ENCODE results near the gene LYAR.

Gene LYAR

DNA sequence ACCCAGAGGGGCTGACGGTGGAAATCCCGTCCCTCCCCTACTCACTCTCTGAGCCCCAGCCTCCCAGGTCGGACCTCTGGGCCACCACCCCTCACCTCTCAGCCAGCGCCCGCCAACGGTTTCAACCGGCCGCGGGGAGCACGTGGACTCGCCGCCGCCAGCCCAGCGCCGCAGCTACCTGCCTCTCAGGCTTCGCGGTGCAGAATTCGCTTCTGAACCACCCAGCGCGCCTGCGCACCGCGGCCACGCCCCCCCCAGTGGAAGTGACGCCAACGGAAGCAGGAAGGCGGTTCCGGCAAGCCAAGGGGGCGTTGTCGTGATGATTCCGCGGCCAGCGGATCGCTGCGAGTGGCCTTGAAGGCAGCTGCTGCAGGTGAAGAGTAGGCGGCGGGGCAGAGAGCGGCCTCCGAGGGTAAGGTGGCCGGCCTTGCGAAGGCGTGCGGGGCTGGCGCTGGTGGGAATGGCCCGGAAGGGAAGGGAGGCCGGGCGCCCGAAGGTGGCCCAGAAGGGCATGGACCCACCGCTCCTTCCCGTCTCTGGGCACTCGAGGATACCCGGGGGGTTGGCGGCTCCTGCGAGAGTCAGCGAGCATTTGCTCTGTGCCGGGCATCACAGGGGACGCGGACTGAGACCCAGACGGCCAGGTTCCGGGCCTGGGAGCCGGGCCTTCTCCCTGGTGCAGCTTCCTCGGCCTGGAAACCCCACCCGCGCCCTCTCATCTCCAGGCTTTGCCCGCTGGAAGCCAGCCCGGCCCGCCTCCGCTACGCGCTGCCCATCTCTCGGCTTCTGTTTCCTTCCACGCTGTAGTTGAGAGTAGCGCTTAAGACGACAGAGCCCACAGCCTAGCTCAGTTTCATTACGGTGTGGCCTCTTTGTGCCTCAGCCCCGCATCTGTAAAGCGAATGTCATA, at the start of gene LYAR, which contains the start of gene ZBTB49:
TSS of gene LYAR (minus strand) at position 214 of the 910 bp plus-strand sequence. CDS start 6,412 bp downstream, outside the sequence.
TSS of gene ZBTB49 (plus strand) at position 311 of the 910 bp plus-strand sequence. CDS start 9,695 bp downstream, outside the sequence.
- peak; percentile 89 to 94 (median 92) for DNase-seq (ENCODE audit: low read depth in 4 of 4, low spot score in 1 of 4)

DNA sequence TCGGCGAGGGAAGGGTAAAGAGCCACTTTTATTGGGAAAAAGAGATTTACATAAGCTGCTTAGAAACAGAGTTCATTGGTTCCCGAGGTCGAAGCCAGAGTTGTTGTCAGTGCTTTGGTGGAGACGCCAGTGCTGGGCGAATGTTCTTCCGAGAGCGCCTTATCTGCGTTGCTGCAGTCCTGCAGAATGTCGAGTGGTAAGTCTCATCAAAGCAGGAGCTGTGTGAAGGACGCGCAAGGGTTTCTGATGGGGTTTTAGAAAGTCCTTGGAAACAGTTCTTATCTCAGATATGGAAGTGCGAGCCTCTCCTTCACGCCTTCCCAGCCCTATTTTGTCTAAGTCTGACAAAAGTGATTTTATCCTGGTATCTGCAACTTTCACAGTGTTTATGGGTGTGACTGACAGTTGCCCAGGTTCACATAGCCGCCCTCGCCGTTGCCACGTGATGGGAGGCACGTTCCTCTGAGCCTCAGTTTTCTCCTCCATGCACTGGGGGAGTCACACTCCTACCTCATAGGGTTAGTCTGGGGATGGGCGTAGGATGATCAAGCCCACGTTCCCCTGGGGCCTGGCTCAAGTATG, 49.6 kb upstream of the LYAR start:
- no peak for DNase-seq (ENCODE audit: low read depth in 4 of 4, low spot score in 1 of 4)

- DNase-seq (ENCODE audit: low read depth in 4 of 4, low spot score in 1 of 4) = no peak
Observed at GRCh38 chr4:4338210-4339001, 48.5 kb upstream of the LYAR start.

DNA sequence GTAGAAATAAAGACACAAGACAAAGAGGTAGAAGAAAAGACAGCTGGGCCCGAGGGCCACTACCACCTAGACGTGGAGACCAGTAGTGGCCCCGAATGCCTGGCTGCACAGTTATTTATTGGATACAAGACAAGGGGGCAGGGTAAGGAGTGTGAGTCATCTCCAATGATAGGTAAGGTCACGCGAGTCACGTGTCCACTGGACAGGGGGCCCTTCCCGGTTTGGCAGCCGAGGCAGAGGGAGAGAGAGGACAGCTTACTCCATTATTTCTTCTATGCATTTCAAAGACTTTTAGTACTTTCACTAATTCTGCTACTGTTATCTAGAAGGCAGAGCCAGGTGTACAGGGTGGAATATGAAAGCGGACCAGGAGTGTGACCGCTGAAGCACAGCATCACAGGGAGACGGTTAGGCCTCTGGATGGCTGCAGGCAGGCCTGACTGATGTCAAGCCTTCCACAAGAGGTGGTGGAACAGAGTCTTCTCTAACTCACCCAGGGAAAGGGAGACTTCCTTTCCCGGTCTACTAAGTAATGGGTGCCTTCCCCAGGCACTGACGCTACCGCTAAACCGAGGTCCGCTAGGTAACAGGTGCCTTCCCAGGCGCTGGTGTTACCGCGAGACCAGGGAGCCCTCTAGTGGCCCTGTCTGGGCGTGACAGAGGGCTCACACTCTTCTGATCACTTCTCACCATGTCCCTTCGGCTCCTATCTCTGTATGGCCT, 45.0 kb upstream of the LYAR start:
- peak; percentile 38 to 55 (median 50) for DNase-seq (ENCODE audit: low read depth in 4 of 4, low spot score in 1 of 4)

DNA sequence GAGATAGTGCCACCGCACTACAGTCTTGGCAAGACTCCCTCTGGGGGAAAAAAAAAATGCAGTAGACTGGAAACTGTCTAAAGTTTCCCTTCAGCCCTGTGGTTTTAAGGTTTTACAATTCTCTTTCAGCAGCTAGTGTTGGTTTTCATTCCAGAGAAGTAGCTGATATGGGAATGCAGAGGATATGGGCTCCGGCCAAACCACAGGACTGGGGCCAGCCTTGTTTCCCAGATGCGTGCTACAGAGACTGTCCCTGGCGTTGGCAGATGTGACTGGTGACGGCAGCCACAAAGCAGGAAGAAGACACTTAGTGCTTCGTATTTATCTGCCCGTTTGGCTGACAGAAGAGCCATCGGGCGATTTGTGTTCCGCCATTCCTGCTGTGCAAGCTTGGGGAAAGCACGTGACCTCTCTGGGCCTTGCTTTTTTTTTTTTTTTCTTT, 43.3 kb upstream of the LYAR start:
- DNase-seq (ENCODE audit: low read depth in 4 of 4, low spot score in 1 of 4) = no peak

- DNase-seq (ENCODE audit: low read depth in 4 of 4, low spot score in 1 of 4) = no peak
Observed at GRCh38 chr4:4332529-4332928, 42.6 kb upstream of the LYAR start.

GRCh38 chr4:4330794-4331193, 40.8 kb upstream of the LYAR start:
- DNase-seq (ENCODE audit: low read depth in 4 of 4, low spot score in 1 of 4) = no peak

- no peak for DNase-seq (ENCODE audit: low read depth in 4 of 4, low spot score in 1 of 4)
Observed at GRCh38 chr4:4329496-4329895, 39.5 kb upstream of the LYAR start.

GRCh38 chr4:4328840-4329239, 38.9 kb upstream of the LYAR start:
- DNase-seq (ENCODE audit: low read depth in 4 of 4, low spot score in 1 of 4) = no peak

DNA sequence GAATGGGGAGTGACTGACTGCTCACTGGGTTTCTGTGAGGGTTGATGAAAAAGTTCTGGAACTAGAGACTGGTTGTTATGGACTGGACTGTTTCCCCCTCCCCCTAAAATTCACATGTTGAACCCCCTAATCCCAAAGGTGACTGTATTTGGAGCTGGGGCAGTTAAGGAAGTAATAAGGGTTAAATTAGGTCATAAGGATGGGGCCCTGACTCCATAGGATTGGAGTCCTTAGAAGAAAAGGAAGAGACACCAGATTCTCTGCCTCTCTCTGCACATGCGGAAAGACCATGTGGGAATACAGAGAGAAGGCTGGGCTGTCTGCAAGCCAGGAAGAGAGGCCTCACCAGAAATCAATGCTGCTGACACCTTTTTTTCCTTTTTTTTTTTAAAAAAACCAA, 38.3 kb upstream of the LYAR start:
- DNase-seq (ENCODE audit: low read depth in 4 of 4, low spot score in 1 of 4) = no peak

GRCh38 chr4:4327652-4328121, 37.7 kb upstream of the LYAR start:
- DNase-seq (ENCODE audit: low read depth in 4 of 4, low spot score in 1 of 4) = no peak

DNA sequence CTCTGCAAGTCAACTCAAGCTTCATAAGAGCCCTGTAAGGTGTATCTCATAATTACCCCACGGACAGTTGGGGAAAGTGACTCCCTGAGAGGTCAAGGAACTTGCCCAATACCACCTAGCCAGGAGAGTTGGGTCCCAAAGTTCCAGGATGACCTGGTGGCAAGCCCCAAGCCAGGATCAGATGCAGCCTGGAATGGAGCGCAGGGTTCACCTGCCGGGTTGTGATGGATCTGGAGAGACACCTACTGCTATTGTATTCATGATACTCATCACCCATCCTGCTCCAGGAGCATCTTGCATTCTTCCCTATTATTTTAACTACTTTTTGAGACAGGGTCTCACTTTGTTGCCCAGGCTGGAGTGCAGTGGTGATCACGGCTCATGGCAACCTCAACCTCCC, 36.2 kb upstream of the LYAR start:
- no peak for DNase-seq (ENCODE audit: low read depth in 4 of 4, low spot score in 1 of 4)

DNA sequence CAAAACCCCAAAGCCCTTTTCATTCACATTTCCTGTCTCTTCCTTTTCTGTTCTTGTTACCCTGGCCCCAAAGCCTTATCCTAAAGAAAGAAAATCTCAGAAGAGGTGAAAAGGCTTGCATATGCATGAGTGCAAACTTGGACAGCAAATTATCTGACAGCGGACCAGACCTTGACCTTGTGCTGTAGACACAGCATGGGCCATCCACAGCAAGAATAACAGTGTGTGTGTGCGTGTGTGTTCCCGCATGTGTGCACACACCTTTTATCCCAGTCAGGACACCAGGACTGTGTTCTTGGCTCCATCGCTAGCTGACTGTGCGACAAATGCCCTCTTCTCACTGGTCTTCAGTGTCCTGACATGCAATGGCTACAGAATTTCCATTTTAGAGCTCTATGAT, 35.4 kb upstream of the LYAR start:
- DNase-seq (ENCODE audit: low read depth in 4 of 4, low spot score in 1 of 4) = no peak

- DNase-seq (ENCODE audit: low read depth in 4 of 4, low spot score in 1 of 4) = no peak
Observed at GRCh38 chr4:4323705-4324534, 34.0 kb upstream of the LYAR start.

GRCh38 chr4:4321951-4322688, 32.2 kb upstream of the LYAR start:
- no peak for DNase-seq (ENCODE audit: low read depth in 4 of 4, low spot score in 1 of 4)

- no peak for DNase-seq (ENCODE audit: low read depth in 4 of 4, low spot score in 1 of 4)
Observed at GRCh38 chr4:4320951-4321714, 31.2 kb upstream of the LYAR start.

DNA sequence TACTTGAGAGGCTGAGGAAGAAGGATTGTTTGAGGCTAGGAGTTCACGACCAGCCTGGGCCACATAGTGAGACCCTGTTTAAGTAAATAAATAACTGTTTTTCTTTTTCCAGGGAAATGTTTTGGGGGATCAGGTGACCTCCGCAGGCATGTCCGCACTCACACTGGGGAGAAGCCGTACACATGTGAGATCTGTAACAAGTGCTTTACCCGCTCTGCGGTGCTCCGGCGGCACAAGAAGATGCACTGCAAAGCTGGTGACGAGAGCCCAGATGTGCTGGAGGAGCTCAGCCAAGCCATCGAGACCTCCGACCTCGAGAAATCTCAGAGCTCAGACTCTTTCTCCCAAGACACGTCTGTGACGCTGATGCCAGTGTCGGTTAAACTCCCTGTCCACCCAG, 30.6 kb upstream of the LYAR start:
- DNase-seq (ENCODE audit: low read depth in 4 of 4, low spot score in 1 of 4) = no peak

GRCh38 chr4:4317496-4318232, 27.7 kb upstream of the LYAR start:
- no peak for DNase-seq (ENCODE audit: low read depth in 4 of 4, low spot score in 1 of 4)
